Upper lobe of left lung (tissue), 4 donors: ENCODE data around the gene ADGRF5.

Source experiments
- CTCF ChIP-seq, 6 experiments: fragments of 450-650 bp in 4 of 6; fragments of 200-600 bp in 2 of 6; sonication (generic) in 2 of 6; IDR thresholded peaks; one replicate each; pipeline ENCODE4 v1.5.1; 2016 to 2019; ENCODE audit warnings: antibody characterized with exemption in 6 of 6
- POLR2A ChIP-seq, 4 donors: fragments of 450-650 bp; IDR thresholded peaks; one replicate each; pipeline ENCODE4 v1.5.1; 2016 to 2017; ENCODE audit warnings: antibody characterized with exemption in 4 of 4, mild to moderate bottlenecking in 2 of 4

- no peak for TF ChIP-seq CTCF (IDR thresholded peaks at IDR 0.05)
- no peak for TF ChIP-seq POLR2A (IDR thresholded peaks at IDR 0.05)
Observed at GRCh38 chr6:46879003-46879402, 42.7 kb downstream of the ADGRF5 start.
